IMR-90 (cell line): ENCODE results near the gene ANKRD24. TPM values are rescaled to one million over a fixed set of nuclear protein-coding genes. Genes with fewer than 3 reads are reported as not detected.

Experiments used
- ATAC-seq: fragments of 200-7000 bp; cut with Tn5 transposase; 2 replicates; pipeline ENCODE4 v1.9.1; 2020; ENCODE audit warnings: low read depth, mild to moderate bottlenecking, moderate library complexity
- BruUV-seq: library from RNA; stranded (reverse); fragments of 400-500 nt; replicated peaks from 2 replicates; lab custom pipeline; 2021; lab: Mats Ljungman, UMichigan
- CTCF ChIA-PET: fragments of 300-600 bp; formaldehyde crosslinking; extraction: SDS; loops from one replicate; lab custom pipeline; 2021; ENCODE audit warnings: antibody characterized with exemption; lab: Yijun Ruan, JAX
- POLR2A ChIA-PET: fragments of 300-600 bp; sonication (Branson Sonifier 250); formaldehyde crosslinking; loops from one replicate; lab custom pipeline; 2022; ENCODE audit warnings: antibody characterized with exemption; ENCODE audit not compliant: unreplicated experiment; lab: Charles Lee
- DNase-seq: peaks from one replicate; pipeline ENCODE4 v3.0.0; 2013
- H2AFZ ChIP-seq: replicated peaks from 2 replicates; pipeline ENCODE3; 2013; ENCODE audit warnings: low read length, mild to moderate bottlenecking; ENCODE audit not compliant: poor library complexity
- H2AK5ac ChIP-seq: 2 replicates; pipeline ENCODE4 v1.6.1; 2013; ENCODE audit warnings: low read depth, low read length, inconsistent platforms
- H2AK9ac ChIP-seq: replicated peaks from 2 replicates; pipeline ENCODE3; 2013; ENCODE audit warnings: mild to moderate bottlenecking, low read depth, low read length, moderate library complexity; ENCODE audit not compliant: poor library complexity
- H2BK120ac ChIP-seq: 2 replicates; pipeline ENCODE4 v1.6.1; 2013; ENCODE audit warnings: low read depth, low read length, inconsistent platforms
- H2BK15ac ChIP-seq: 3 replicates; pipeline ENCODE4 v1.6.1; 2013; ENCODE audit warnings: low read depth, low read length, inconsistent platforms
- H2BK20ac ChIP-seq: 2 replicates; pipeline ENCODE4 v1.6.1; 2013; ENCODE audit warnings: low read depth, mild to moderate bottlenecking, inconsistent platforms, low read length, moderate library complexity
- H2BK5ac ChIP-seq: 2 replicates; pipeline ENCODE4 v1.6.1; 2013; ENCODE audit warnings: mild to moderate bottlenecking, low read depth, low read length, inconsistent platforms; ENCODE audit not compliant: poor library complexity, severe bottlenecking
- H3K14ac ChIP-seq: replicated peaks from 2 replicates; pipeline ENCODE4 v1.6.1; 2013; ENCODE audit warnings: low read depth, low read length, inconsistent platforms
- H3K18ac ChIP-seq: 2 replicates; pipeline ENCODE4 v1.6.1; 2013; ENCODE audit warnings: low read depth, low read length, control low read depth
- H3K23ac ChIP-seq: 2 replicates; pipeline ENCODE4 v1.6.1; 2013; ENCODE audit warnings: low read depth, low read length, inconsistent platforms
- H3K27ac ChIP-seq: 2 replicates; pipeline ENCODE4 v1.5.1; 2013; ENCODE audit warnings: mild to moderate bottlenecking, control low read depth, low read length; ENCODE audit not compliant: insufficient read depth
- H3K27me3 ChIP-seq: 2 replicates; pipeline ENCODE4 v1.6.1; 2013; ENCODE audit warnings: low read length; ENCODE audit not compliant: control insufficient read depth, insufficient read depth
- H3K36me3 ChIP-seq: 2 replicates; pipeline ENCODE4 v1.6.1; 2013; ENCODE audit warnings: low read length, mixed read lengths; ENCODE audit not compliant: control insufficient read depth, insufficient read depth
- H3K4ac ChIP-seq: 2 replicates; pipeline ENCODE4 v1.6.1; 2013; ENCODE audit warnings: low read depth, low read length, inconsistent platforms
- H3K4me1 ChIP-seq: 2 replicates; pipeline ENCODE4 v1.6.1; 2013; ENCODE audit warnings: low read length, mixed read lengths; ENCODE audit not compliant: control insufficient read depth, insufficient read depth
- H3K4me2 ChIP-seq: 2 replicates; pipeline ENCODE4 v1.6.1; 2013; ENCODE audit warnings: low read depth, mild to moderate bottlenecking, control low read depth, low read length, moderate library complexity
- H3K4me3 ChIP-seq: 2 replicates; pipeline ENCODE4 v1.5.1; 2013; ENCODE audit warnings: low read depth, mild to moderate bottlenecking, control low read depth, low read length, moderate library complexity; ENCODE audit not compliant: insufficient read depth
- H3K56ac ChIP-seq: 2 replicates; pipeline ENCODE4 v1.6.1; 2013; ENCODE audit warnings: low read length, inconsistent platforms; ENCODE audit not compliant: insufficient read depth; ENCODE audit errors: extremely low read depth
- H3K79me1 ChIP-seq, 2 experiments: 2 replicates each; pipeline ENCODE4 v1.6.1; 2013; ENCODE audit warnings: low read length in 2 of 2, inconsistent platforms in 1 of 2, low read depth in 1 of 2
- H3K9ac ChIP-seq: 2 replicates; pipeline ENCODE4 v1.6.1; 2013; ENCODE audit warnings: low read depth, low read length, control low read depth
- H3K9me1 ChIP-seq: 2 replicates; pipeline ENCODE4 v1.6.1; 2013; ENCODE audit warnings: low read length, inconsistent platforms; ENCODE audit not compliant: insufficient read depth
- H3K9me3 ChIP-seq: 2 replicates; pipeline ENCODE4 v1.6.1; 2013; ENCODE audit warnings: low read length; ENCODE audit not compliant: control insufficient read depth, insufficient read depth
- H4K20me1 ChIP-seq: 2 replicates; pipeline ENCODE4 v1.6.1; 2013; ENCODE audit warnings: low read length, inconsistent platforms; ENCODE audit not compliant: insufficient read depth
- H4K5ac ChIP-seq: 2 replicates; pipeline ENCODE4 v1.6.1; 2013; ENCODE audit warnings: mild to moderate bottlenecking, low read depth, low read length, control low read depth
- H4K8ac ChIP-seq, 2 experiments: 2 replicates each; pipeline ENCODE4 v1.6.1; 2013; ENCODE audit warnings: low read depth in 2 of 2, low read length in 2 of 2, control low read depth in 1 of 2, inconsistent platforms in 1 of 2
- H4K91ac ChIP-seq: 2 replicates; pipeline ENCODE4 v1.6.1; 2013; ENCODE audit warnings: low read depth, low read length, inconsistent platforms; ENCODE audit not compliant: insufficient read depth
- BHLHE40 ChIP-seq: fragments of 150-350 bp; IDR thresholded peaks from 2 replicates; pipeline ENCODE4 v1.6.1; 2016; ENCODE audit warnings: mild to moderate bottlenecking, low read depth, low read length
- CEBPB ChIP-seq: IDR thresholded peaks from 2 replicates; pipeline ENCODE4 v1.6.1; 2012; ENCODE audit warnings: low read depth, low read length, improper control_type of control experiment
- CHD1 ChIP-seq: IDR thresholded peaks from 2 replicates; pipeline ENCODE4 v1.6.1; 2012; ENCODE audit warnings: low read depth, low read length, improper control_type of control experiment
- CTCF ChIP-seq: conservative IDR thresholded peaks from 2 replicates; pipeline ENCODE4 v1.5.1; 2012; ENCODE audit warnings: mild to moderate bottlenecking, low read depth, low read length, improper control_type of control experiment
- ELK1 ChIP-seq: fragments of 150-350 bp; IDR thresholded peaks from 2 replicates; pipeline ENCODE4 v1.6.1; 2016; ENCODE audit warnings: low read depth, mild to moderate bottlenecking, low read length, moderate library complexity, borderline replicate concordance
- FOS ChIP-seq: fragments of 150-350 bp; IDR thresholded peaks from 2 replicates; pipeline ENCODE4 v1.6.1; 2016; ENCODE audit warnings: low read depth, low read length
- MAFK ChIP-seq: IDR thresholded peaks from 2 replicates; pipeline ENCODE4 v1.6.1; 2012; ENCODE audit warnings: low read depth, low read length, improper control_type of control experiment
- MAZ ChIP-seq: IDR thresholded peaks from 2 replicates; pipeline ENCODE4 v1.6.1; 2012; ENCODE audit warnings: low read depth, mild to moderate bottlenecking, low read length, improper control_type of control experiment, moderate library complexity, borderline replicate concordance
- MXI1 ChIP-seq: IDR thresholded peaks from 2 replicates; pipeline ENCODE4 v1.6.1; 2012; ENCODE audit warnings: low read depth, mild to moderate bottlenecking, low read length, moderate library complexity, borderline replicate concordance
- NFE2L2 ChIP-seq: fragments of 150-350 bp; IDR thresholded peaks from 2 replicates; pipeline ENCODE4 v1.6.1; 2016; ENCODE audit warnings: low read depth, mild to moderate bottlenecking, low read length
- POLR2A ChIP-seq: IDR thresholded peaks from 2 replicates; pipeline ENCODE4 v1.6.1; 2012; ENCODE audit warnings: mild to moderate bottlenecking, low read depth, low read length
- RAD21 ChIP-seq: IDR thresholded peaks from 2 replicates; pipeline ENCODE4 v1.6.1; 2012; ENCODE audit warnings: low read length, improper control_type of control experiment
- RFX5 ChIP-seq: IDR thresholded peaks from 2 replicates; pipeline ENCODE4 v1.8.0; 2012; ENCODE audit warnings: low read depth, mild to moderate bottlenecking, low read length, moderate library complexity
- WGBS, 2 experiments: methylation state at CpG; one replicate each; pipeline versions ENCODE4 v1.1.5 to v1.1.7; 2013; ENCODE audit warnings: missing lambda C conversion rate in 2 of 2; ENCODE audit not compliant: insufficient read length in 1 of 2; ENCODE audit errors: extremely low coverage in 2 of 2; 5-methylcytosine and 5-hydroxymethylcytosine counted together
- dilution Hi-C: fragments of 300-500 bp; cut with HindIII; formaldehyde crosslinking; loops from one replicate; pipeline ENCODE4 v1.14.3; 2018; ENCODE audit warnings: low sequenced_read_pairs; ENCODE audit not compliant: unreplicated experiment
- in situ Hi-C: fragments of 300-500 bp; cut with MboI; formaldehyde crosslinking; loops from 3 replicates; pipeline ENCODE4 v1.14.3; 2019; ENCODE audit warnings: low sequenced_read_pairs, inconsistent platforms, mixed read lengths
- intact Hi-C: fragments of 100-400 bp; cut with micrococcal nuclease; formaldehyde crosslinking; loops from 2 replicates; pipeline ENCODE4 v1.10.0; 2022
- polyA plus RNA-seq, 3 experiments: library from polyadenylated mRNA; depleted of rRNA; stranded (reverse); fragments of >200 nt; gene quantifications; 2 replicates each; pipeline ENCODE4 v1.2.3, GENCODE V29; 2012; ENCODE audit warnings: low replicate concordance in 1 of 3
- total RNA-seq: library from RNA; depleted of rRNA; stranded (reverse); fragments of >200 nt; gene quantifications from 2 replicates; pipeline ENCODE4 v1.2.3, GENCODE V29; 2012

The ANKRD24 gene
- total and polyA plus RNA-seq, 2 of the 4 experiments (the other 2 are of a cell fraction) = 0.18 to 0.21 TPM

- Histone ChIP-seq H2AFZ (no peak overlapping the region), H3K4me3 (no peak overlapping the region), H4K5ac (no peak overlapping the region), H2AK5ac (no peak overlapping the region), H3K36me3 (no peaks in the 10 kb centered on the region), H3K27ac (no peak overlapping the region), H3K79me1 (no peaks in the 10 kb centered on the region), H2BK120ac (no peak overlapping the region), H4K91ac (no peak overlapping the region), H4K8ac (no peak overlapping the region), H4K20me1 (no peaks in the 10 kb centered on the region), H3K9me3 (no peaks in the 10 kb centered on the region), H3K23ac (no peak overlapping the region), H3K9ac (no peak overlapping the region), H3K27me3 (peaks cover 3% of the 10 kb centered on the region; the same call in 1 of the 2 replicates), H3K4ac (no peak overlapping the region), H2BK15ac (no peak overlapping the region), H2AK9ac (no peak overlapping the region), H3K9me1 (no peaks in the 10 kb centered on the region), H3K14ac (no peak overlapping the region), H2BK5ac (no peak overlapping the region), H3K4me1 (no peaks in the 10 kb centered on the region), H3K18ac (no peak overlapping the region), H2BK20ac (no peak overlapping the region), H3K4me2 (no peak overlapping the region), H3K56ac (no peak overlapping the region)
- intact Hi-C loops = no loop called here
- BruUV-seq = no TSS peak
- DNase-seq = no peak
- dilution Hi-C loops = no loop called here
- TF ChIP-seq NFE2L2 (no peak), CHD1 (no peak), FOS (no peak), CEBPB (no peak), BHLHE40 (no peak), RFX5 (no peak), MAFK (no peak), MXI1 (no peak), POLR2A (no peak), RAD21 (no peak), CTCF (no peak), MAZ (no peak), ELK1 (no peak)
- ChIA-PET POLR2A (no interaction called here), CTCF (no interaction called here)
- in situ Hi-C loops = no loop called here
- WGBS, 2 experiments = 33% methylated on average over 2 of the region's 3 CpGs; no CpG with 5 or more reads in 1 of the 2 experiments
- ATAC-seq = no peak
Measured at GRCh38 chr19:4213116-4213515, 30.6 kb downstream of the ANKRD24 start.
